HG03064 (cell line): ENCODE data around the gene NAV1.
"Not testable (repeated sequence)": the region's sequence is repeated elsewhere in the genome, so short reads cannot be mapped to it uniquely, and the experiment has no call there.

Source experiments
- ATAC-seq: cut with Tn5 transposase; IDR thresholded peaks from one replicate; pipeline ENCODE4 v1.9.1; 2021; ENCODE audit warnings: low read depth; ENCODE audit not compliant: unreplicated experiment

The NAV1 gene

DNA sequence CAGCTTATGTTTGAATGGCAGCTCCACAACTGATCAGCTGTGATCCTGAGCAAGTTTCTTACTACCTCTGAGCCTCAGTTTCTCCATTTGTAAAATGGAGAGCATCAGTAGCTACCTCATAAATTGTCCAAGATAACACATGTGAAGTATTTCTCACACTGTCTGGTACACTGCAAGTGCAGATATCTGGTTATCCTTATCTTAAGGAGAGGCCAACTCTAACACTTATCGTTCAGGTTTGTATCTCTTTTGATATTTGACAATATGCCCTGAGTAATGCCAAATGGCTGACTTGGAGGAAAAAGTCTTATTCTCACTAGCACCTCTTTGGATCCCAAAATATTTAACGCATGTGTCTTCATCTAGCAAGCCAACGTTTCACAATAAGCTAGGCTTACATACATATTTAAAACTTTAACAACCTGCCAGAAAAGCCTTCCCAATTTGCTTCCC lies 34.7 kb upstream of the NAV1 start:
- ATAC-seq: no peak

DNA sequence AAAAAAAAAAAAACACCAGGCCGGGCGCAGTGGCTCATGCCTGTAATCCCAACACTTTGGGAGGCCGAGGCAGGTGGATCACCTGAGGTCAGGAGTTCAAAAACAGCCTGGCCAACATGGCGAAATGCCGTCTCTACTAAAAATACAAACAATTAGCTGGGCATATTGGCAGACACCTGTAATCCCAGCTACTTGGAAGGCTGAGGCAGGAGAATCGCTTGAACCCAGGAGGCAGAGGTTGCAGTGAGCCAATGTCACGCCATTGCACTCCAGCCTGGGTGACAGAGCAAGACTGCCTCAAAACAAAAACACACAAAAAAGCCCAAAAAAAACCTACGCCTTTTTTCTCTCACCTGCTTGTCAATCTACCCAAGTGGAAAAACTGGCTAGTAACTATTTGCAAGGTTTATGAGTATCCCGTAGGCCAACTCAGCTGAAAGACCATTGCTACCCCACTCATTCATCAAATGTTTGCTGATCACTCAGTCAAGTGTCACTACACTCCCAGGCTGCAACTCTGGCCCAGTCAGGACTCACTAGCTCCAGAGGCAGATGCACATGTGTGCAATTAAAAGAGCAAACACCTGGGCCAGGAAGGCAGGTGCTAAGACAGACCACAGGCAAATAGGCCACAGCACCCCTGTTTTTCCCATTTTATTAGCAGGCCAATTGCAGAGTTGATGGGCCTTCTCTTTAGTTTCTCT lies 34.0 kb upstream of the NAV1 start:
- ATAC-seq: no peak

DNA sequence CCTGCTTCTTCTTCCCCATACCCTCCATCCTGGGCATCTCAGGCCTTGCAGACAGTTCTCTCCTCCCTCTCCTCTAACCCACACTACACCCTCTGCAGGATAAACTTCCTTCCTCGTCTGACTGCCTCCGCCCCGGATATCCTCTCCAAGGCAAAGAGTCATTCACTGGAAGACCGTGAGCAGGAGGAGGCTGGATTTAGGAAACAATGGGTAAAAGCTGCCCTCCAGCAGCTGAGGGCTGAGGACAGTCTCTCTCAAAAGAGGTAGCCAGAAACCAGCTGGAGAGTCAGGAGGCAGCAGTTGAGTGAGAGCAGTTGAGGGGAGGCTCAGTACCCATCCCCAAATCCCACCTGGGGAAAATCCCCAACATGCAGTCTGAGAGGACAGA lies 33.4 kb upstream of the NAV1 start:
- no peak for ATAC-seq

DNA sequence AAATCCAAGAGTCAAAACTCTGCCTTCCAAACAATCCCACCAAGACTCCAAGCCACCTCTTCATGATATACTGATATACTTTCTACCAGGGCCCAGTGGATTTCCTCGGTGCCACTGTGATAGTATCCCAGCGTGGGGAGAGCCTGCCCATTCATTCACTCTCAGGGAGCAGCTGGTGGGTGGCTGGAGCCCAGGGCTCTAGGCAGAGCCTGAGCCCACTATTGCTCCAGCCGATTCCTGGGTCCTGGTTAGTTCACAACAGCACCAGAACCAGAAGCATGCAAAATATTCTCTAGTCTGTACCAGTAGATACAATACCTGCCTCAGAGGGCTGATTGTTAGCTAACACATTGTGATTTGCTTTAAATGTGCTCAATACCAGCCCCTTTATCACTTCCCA lies 32.8 kb upstream of the NAV1 start:
- no peak for ATAC-seq

DNA sequence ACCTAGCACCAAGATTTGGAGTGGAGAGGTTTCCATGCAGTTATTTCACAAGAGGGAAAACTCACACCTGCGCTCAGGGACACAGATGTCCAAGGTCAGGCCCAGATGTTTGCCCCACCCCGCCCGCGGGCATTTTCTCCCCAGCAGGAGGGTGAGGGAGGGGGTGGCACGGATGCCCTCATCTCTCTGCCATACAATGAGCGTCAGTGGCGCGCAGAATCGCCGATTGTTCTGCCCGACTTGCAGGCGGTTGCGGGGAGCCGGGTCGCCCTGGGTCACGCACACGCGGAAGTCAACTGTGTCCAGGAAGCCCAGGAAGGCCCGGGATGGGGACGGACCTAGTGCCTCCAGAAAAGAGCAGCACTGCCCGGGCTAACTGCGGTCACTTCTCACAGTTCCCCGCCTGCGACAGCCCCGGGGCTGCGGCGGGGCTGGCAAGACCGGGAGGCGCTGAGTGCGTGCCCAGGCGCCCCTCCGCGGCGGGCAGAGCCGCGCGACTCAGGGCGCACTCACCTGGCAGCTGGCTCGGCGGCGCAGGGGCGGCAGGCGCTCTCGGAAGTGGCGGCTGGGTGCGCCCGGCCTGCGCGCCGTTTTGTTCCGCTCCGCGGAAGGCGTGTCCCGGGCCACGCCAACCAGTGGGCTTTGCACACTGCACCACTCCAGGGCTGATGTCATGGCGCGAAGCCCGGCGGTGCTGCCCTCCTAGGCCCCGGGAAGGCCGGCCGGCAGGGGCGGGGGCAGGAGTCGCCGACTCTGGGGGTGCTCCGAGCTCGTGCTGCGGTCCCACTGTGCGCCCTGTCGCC lies 32.2 kb upstream of the NAV1 start, which contains the start of gene CSRP1:
CSRP1 (minus strand) TSS at position 567 of the 803 bp plus-strand sequence. CDS start 10,820 bp downstream, outside the sequence.
- peak; percentile 88 for ATAC-seq

DNA sequence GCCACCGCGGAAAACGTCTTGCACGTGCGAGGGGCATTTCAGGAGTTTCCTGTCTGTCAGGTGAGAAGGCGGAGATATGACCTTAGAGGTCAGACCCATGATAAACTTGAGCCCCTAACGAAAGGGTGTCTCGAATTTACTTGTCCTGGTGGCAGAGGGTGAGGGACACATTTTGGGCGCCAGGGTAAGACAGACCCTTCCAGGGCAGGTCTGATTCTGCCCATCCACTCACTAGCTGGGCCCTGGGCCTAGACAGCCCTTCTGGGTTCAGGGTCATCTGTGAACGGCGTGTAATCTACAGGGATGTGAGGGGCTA lies 31.6 kb upstream of the NAV1 start:
- no peak for ATAC-seq

DNA sequence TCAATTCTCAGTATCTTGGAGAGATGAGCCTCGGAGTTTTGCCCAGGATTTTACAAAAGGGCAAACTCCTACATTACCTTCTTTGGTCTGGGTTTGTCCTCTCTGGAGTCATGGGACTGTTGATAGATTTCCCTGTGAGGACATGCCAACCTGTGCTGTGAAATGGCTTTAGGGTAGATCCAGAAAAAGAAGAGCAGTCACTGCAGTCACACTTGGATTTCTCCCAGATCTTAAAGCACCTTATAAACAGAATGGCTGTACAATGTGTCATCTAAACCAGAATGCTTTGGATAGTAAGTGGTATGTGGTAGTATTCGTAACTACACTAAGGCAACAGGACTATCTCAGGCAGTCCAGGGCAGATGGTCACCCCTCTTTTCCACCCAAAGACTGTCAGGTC lies 30.1 kb upstream of the NAV1 start:
- ATAC-seq: no peak

DNA sequence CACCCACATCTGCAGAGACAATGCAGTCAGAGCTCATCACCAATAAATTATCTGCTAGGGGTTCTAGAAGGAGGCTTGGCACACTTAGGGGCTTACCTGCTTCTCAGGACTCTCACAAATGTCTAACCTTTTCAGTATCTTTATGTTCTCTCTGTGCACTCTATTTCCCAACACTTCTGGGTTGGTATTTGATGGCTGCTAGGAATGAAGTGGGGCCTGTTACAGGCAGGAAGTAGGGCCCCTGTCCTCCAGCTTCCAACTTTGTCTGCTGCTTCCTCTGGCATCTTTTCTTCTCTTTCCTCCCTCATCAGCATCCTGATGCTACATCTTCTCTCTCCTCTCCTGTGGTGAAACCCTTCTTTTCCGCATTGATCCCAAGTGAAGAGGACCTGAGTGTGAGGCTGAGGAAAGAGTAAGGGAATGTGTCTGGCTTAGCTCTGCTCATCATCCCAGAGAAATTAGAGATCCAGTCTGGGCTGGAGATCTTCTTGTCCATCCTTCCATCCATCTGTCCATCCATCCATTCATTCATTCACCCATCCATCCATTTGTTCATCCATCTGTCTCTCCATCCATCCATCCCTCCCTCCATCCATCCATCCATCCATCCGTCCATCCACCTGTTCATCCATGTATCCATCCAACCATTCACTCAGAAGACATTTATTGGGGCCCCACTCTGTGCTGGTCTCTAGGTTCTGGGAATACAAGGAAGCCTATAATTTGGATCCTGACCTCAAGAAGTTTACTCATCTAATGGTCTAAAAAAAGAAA lies 29.1 kb upstream of the NAV1 start:
- no peak for ATAC-seq

DNA sequence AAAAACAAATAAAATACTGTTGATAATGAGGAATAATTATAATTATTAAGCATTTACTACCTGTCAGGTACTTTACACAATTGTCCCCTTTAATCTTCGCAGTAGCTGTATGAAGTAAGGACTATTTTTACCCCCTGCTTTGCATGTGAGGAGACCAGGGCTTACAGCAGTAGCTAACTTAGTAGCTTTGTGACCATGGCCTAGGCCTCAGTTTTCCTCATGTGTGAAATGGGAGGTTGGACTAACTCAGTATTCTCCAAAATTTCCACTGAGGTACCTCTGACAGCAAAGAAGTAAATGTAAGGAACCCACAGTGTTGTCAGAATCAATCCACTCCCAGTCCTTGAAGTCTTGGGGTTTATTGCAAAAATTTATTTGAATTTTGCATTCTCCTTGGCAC lies 28.2 kb upstream of the NAV1 start:
- ATAC-seq: no peak

DNA sequence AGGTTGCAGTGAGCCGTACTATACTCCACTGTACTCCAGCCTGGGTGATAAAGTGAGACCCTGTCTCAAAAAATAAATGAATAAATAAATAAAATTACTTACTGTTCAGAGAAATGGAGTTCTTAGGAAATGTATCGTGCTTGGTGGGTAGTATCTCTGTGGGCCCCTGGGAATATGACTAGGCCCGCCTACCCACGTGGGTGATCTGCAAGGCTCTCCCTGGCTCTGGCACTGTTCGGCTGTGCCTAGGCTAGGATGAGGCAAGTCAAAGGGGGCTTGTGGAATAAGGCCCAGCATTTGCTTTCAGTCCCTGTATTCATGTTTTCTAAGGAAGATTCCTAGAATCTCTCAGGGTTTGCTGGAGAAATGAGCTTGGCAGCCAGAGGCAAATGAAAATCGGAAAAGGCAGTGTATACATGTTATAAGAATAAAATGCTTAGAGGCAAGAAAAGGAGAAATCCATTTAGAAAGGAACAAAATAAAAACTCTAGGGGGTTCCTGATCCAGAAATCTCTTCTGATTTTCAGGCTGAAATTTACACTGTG lies 27.5 kb upstream of the NAV1 start:
- no peak for ATAC-seq

DNA sequence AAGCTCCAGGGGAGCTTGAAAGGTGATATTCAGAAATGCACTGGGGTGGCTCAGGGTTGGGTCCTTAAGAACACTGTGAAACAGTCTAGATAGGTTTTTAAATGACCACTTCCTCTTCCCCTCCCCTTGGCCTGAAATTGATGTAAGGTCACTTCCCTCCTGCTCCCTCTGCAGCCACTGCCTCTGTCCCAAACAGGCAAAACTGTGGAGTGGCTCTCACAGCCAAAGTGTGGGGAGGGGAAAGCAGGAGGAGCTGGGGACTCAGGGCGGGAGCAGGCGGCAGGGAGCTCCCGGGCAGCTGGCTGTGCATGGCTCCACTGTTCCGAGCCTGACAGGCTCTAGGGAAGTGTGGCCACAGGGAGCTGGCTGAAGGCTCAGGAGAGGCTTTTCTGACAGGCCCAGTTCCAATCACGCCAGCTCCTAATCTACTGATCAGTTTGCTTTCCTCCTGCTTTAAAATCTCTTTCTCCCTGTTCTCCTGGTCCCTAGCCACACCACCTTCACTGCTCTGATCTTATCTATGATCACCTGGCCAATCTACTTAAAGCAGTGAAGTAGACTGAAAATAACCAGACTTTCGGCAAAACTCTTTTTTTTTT lies 26.9 kb upstream of the NAV1 start:
- ATAC-seq: no peak

DNA sequence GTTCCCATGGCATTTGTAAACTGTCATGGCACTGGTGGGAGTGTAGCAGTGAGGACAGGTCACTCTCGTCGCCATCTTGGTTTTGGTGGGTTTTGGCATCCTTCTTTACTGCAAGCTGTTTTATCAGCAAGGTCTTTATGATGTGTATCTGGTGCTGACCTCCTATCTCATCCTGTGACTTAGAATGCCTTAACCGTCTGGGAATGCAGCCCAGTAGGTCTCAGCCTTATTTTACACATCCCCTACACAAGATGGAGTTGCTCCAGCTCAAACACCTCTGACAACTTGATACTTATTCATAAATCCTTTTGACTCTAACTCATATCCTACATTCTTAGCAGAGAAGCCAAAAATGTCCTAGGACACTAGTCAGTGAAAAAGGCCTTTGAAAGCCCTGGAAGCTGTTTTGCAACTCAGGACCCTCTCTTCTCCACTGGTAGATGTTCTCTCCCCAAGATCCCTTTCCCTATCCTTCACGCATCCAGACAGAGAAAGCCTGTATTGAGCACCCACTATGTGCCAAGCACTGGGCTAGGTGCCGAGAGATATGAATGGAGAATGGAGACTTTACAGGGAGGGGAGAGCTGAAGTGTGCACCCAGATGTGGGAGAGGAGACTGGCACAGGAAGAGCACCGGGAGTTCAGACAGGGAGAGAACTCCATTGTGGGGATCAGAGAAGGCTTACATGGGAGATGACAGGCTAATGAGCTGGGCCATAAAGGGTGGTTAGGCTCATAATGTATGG lies 25.3 kb upstream of the NAV1 start:
- no peak for ATAC-seq

DNA sequence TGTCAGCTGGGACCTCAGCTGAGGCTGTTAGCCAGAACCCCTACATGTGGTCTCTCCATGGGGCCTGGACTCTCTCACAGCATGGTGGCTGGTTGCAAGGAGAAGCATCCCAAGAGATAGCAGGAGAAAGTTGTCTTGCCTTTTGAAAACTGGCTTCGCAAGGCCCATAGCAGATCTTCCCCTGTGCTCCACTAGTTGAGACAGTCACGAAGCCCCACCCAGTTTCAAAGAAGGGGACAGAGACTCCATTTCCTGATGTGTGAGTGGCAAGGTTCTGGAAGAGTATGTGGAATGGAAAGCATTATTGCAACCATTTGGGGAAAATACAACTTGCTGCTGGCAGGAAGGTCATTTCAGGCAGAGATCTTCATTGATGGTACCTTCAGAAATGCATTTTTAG lies 24.5 kb upstream of the NAV1 start:
- ATAC-seq: no peak

DNA sequence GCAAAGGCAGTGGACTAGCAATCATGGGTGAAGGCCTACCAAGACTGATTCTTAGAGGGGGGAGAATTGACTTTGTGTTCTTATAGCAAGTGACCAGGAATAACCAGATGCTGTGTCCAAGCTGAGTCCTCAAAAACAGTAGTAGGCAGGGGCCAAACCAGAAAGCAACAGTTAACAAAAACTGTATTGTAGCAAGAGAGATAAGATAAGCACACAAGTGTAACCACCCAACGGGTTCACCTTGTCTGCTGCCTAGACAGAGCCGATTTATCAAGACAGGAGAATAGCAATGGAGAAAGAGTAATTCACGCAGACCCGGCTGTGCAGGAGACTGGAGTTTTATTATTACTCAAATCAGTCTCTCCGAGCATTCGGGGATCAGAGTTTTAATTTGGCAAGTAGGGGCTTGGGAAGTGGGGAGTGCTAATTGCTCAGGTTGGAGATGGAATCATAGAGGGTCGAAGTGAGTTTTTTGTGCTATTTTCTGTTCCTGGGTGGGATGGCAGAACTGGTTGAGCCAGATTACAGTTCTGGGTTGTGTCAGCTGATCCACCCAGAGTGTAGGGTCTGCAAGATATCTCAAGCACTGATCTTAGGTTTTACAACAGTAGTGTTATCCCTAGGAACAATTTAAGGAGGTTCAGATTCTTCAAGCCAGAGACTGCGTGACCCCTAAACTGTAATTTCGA lies 23.7 kb upstream of the NAV1 start:
- ATAC-seq: no peak

DNA sequence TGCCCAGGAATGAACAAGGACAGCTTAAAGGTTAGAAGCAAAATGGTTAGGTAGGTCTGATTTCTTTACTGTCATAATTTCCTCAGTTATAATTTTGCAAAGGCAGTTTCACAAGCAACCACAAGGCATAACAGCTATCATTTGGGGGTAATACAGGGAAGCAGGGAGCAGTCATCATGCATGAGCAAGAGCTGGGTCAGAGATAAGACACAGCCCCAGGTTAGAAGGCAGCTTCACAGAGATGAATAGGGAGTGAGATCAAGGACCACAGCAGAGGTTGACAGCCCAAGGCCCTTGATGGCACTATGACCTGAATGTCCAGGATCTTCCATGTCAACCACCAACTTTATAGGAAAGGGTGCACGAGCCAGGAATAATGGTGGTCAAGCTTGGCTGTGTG lies 23.0 kb upstream of the NAV1 start:
- no peak for ATAC-seq

DNA sequence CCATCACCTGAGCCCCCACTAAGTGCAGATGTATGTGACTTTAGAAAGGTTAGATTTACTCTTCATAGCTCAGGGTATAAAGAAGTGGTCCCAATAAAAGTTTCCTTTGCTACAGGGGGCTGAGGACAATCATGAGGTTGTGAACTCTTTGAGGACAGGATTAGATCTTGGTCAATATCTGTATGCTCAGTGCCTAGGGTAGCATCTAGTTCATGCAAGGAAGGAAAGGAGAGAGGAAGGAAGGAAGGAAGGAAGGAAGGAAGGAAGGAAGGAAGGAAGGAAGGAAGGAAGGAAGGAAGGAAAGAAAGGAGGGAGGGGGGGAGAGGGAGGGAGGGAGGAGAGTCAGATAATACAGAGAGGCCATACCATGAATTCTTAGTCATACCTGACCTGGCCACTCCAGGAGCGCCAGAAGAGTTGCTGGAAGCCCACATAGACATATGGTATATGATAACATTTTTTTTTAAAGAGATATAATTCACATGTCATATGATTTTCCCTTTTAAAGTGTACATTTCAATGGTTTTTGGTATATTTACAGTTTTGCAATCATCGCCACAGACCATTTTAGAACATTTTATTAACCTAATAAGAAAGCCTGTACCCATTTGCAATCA lies 22.3 kb upstream of the NAV1 start:
- no peak for ATAC-seq

DNA sequence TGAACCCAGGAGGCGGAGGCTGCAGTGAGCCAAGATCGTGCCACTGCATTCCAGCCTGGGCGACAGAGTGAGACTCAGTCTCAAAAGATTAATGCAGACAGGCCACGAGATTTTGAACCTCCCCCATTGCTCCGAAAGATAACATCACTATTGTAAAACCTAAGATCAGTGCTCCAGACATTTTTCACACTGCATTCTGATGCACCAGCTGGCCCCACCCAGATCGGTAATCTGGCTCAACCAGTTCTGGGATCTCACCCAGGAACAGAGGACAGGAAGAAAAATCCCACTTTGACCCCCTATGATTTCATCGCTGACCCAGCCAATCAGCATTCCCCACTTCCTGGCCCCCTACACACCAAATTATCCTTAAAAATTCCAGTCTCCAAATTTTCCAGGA lies 21.3 kb upstream of the NAV1 start:
- no peak for ATAC-seq

DNA sequence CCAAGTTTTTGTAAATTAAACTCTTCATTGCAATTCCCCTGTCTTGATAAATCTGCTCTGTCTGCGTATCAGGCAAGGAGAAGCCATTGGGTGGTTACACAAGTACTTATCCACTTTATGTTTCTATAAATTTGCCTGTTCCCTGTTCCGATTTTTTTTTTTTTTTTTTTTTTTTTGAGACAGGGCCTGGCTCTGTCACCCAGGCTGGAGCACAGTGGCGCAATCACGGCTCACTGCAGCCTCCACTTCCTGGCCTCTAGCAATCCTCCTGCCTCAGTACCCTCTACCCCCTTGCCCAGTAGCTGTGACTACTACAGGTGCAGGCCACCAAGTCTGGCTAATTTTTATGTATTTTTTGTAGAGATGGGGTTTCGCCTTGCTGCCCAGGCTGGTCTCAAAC lies 20.9 kb upstream of the NAV1 start:
- no peak for ATAC-seq

DNA sequence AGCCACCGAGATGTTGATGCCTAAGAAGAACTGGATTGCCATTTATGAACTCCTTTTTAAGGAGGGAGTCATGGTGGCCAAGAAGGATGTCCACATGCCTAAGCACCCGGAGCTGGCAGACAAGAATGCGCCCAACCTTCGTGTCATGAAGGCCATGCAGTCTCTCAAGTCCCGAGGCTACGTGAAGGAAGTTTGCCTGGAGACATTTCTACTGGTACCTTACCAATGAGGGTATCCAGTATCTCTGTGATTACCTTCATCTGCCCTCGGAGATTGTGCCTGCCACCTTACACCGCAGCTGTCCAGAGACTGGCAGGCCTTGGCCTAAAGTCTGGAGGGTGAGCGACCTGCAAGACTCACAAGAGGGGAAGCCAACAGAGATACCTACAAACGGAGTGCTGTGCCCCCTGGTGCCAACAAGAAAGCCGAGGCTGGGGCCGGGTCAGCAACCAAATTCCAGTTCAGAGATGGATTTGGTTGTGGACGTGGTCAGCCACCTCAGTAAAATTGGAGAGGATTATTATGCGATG lies 18.8 kb upstream of the NAV1 start:
- ATAC-seq: not testable (repeated sequence)
